ENCODE results near the gene COL18A1. TPM values are rescaled to one million over a fixed set of nuclear protein-coding genes. Genes with fewer than 3 reads are reported as not detected.
"Not testable (repeated sequence)": the region's sequence is repeated elsewhere in the genome, so short reads cannot be mapped to it uniquely, and the experiment has no call there.

The COL18A1 gene
- total RNA-seq, 1 experiment from 2014 or later: 3.4 TPM

DNA sequence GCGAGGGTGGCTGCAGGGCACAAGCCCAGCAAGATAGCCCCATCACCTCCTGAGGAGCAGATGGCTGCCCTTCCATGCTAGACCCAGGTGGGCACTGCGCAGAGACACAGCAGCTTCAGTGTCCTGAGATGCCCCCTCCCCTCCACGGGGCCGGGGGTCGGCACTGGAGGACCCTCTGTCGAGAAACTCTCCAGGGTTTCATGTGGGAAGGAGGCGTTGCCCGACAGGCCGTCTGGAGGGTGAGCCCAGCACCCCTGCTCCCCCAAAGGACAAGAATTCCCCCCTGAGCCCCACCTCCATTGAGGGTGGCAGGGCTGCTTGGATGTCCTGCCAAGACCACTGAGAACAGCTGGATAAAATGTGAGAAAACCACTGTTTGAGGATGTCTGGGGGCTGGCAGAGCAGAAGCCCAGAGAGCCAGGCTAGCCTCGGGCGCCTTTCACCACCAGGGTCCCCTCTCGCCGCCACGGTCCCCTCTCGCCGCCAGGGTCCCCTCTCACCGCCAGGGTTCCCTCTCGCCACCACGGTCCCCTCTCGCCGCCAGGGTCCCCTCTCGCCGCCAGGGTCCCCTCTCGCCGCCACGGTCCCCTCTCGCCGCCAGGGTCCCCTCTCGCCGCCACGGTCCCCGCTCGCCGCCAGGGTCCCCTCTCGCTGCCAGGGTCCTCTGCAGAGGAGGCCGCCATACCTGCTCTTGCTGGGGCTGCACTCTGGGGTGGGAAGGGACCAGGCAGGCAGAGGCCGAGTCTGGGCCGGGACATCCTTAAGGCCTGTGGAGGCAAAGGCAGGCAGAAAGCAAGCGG lies 93.1 kb downstream of the COL18A1 start:
- no peak for DNase-seq (ENCODE audit: unreplicated experiment)
- H3K4me1 Mint-ChIP-seq (ENCODE audit: insufficient read depth, unreplicated experiment): no peaks in the 10 kb centered on the region
- H3K4me3 Mint-ChIP-seq (ENCODE audit: unreplicated experiment): no peak overlapping the region
- H3K27ac Mint-ChIP-seq (ENCODE audit: low read depth, unreplicated experiment): no peak overlapping the region
- H3K9me3 Mint-ChIP-seq (ENCODE audit: unreplicated experiment): peaks cover 8% of the 10 kb centered on the region
- intact Hi-C loops (cut with micrococcal nuclease): no loop called here
- H3K36me3 Mint-ChIP-seq (ENCODE audit: insufficient read depth, unreplicated experiment): peaks cover 6% of the 10 kb centered on the region
- ChIA-PET CTCF (no interaction called here), POLR2A (interaction anchor here (0.6 to 0.7 kb wide), 2 partner anchors 17 to 879 kb away, joined by 3 read pairs; no protein-coding TSS in a partner anchor)
- BruUV-seq (replicated peaks): no TSS peak
- TF ChIP-seq, protein P1, sequence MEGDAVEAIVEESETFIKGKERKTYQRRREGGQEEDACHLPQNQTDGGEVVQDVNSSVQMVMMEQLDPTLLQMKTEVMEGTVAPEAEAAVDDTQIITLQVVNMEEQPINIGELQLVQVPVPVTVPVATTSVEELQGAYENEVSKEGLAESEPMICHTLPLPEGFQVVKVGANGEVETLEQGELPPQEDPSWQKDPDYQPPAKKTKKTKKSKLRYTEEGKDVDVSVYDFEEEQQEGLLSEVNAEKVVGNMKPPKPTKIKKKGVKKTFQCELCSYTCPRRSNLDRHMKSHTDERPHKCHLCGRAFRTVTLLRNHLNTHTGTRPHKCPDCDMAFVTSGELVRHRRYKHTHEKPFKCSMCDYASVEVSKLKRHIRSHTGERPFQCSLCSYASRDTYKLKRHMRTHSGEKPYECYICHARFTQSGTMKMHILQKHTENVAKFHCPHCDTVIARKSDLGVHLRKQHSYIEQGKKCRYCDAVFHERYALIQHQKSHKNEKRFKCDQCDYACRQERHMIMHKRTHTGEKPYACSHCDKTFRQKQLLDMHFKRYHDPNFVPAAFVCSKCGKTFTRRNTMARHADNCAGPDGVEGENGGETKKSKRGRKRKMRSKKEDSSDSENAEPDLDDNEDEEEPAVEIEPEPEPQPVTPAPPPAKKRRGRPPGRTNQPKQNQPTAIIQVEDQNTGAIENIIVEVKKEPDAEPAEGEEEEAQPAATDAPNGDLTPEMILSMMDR (IDR thresholded peaks at IDR 0.05; ENCODE audit: unreplicated experiment): no peak
- H3K27me3 Mint-ChIP-seq (ENCODE audit: insufficient read depth, unreplicated experiment): no peaks in the 10 kb centered on the region

DNA sequence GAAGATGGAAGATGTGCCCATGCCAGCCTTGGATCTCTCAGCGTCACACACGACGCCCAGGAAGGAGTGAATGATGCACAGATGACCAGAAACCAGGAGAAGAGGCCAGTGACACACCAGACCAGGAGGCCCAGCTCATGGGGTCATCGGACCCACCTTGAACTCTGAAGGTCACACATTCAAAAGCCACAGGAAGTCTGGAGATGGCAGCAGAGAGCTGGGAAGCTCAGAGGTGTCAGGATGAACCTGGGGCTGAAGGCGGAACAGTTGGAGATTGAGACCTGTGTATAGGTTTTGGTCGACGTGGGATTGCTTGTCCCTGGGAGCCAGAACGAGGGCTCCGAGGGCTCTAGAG lies 93.7 kb downstream of the COL18A1 start:
- Mint-ChIP-seq H3K4me3 (ENCODE audit: unreplicated experiment) (no peak overlapping the region), H3K27ac (ENCODE audit: low read depth, unreplicated experiment) (no peak overlapping the region), H3K27me3 (ENCODE audit: insufficient read depth, unreplicated experiment) (no peaks in the 10 kb centered on the region), H3K9me3 (ENCODE audit: unreplicated experiment) (peaks cover 8% of the 10 kb centered on the region), H3K4me1 (ENCODE audit: insufficient read depth, unreplicated experiment) (no peaks in the 10 kb centered on the region), H3K36me3 (ENCODE audit: insufficient read depth, unreplicated experiment) (peaks cover 6% of the 10 kb centered on the region)
- POLR2A ChIA-PET: no interaction called here
- no peak for DNase-seq (ENCODE audit: unreplicated experiment)
- intact Hi-C loops (cut with micrococcal nuclease): no loop called here
- TF ChIP-seq, protein P1 (IDR thresholded peaks at IDR 0.05; ENCODE audit: unreplicated experiment): no peak
- BruUV-seq (replicated peaks): no TSS peak
- CTCF ChIA-PET: no interaction called here

DNA sequence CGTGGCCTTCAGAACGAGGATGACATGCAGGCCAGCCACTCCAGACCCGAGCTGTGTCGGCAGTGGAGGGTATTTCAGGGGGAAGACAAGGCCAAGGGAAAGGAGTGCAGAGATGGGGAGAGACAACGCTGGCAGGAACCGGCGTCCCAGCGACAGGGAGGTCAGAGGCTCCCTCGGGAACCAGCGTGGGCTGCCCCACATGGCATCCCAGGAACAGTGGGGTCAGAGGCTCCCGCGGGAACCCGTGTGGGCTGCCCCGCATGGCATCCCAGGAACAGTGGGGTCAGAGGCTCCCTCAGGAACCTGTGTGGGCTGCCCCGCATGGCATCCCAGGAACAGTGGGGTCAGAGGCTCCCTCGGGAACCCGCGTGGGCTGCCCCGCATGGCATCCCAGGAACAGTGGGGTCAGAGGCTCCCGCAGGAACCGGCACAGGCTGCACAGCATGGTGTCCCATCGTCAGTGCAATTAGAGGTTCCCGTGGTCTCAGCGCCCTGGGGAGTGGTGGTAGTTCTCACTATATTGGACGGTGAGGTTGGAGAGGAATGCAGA lies 94.3 kb downstream of the COL18A1 start:
- no peaks in the 10 kb centered on the region for H3K27me3 Mint-ChIP-seq (ENCODE audit: insufficient read depth, unreplicated experiment)
- POLR2A ChIA-PET: no interaction called here
- peaks cover 8% of the 10 kb centered on the region for H3K9me3 Mint-ChIP-seq (ENCODE audit: unreplicated experiment)
- H3K36me3 Mint-ChIP-seq (ENCODE audit: insufficient read depth, unreplicated experiment): peaks cover 6% of the 10 kb centered on the region
- intact Hi-C loops (cut with micrococcal nuclease): no loop called here
- no peak overlapping the region for H3K4me3 Mint-ChIP-seq (ENCODE audit: unreplicated experiment)
- TF ChIP-seq, protein P1 (IDR thresholded peaks at IDR 0.05; ENCODE audit: unreplicated experiment): no peak
- no peaks in the 10 kb centered on the region for H3K4me1 Mint-ChIP-seq (ENCODE audit: insufficient read depth, unreplicated experiment)
- BruUV-seq (replicated peaks): no TSS peak
- CTCF ChIA-PET: no interaction called here
- H3K27ac Mint-ChIP-seq (ENCODE audit: low read depth, unreplicated experiment): no peak overlapping the region
- no peak for DNase-seq (ENCODE audit: unreplicated experiment)

DNA sequence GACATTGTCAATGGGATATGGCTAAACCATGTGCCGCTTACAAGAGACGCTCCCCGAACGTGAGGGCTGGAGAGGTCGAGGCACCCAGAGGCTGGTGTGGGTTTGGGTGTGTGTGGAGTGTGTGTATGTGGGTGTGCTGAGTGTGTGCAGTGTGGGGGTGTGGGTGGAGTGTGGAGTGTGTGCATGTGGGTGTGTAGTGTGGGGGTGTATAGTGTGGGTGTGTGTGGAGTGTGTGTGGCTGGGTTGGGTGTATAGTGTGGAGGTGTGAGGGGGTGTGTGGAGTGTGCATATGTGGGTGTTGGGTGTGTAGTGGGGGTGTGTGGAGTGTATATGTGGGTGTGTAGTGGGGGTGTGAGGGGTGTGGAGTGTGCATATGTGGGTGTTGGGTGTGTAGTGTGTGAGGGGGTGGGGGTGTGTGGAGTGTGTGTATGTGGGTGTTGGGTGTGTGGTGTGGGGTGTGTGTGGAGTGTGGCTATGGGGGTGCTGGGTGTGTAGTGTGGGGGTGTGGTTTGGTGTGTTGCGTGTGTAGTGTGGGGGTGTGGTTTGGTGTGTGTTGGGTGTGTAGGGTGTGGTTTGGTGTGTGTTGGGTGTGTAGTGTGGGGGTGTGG lies 95.1 kb downstream of the COL18A1 start:
- no peak for DNase-seq (ENCODE audit: unreplicated experiment)

DNA sequence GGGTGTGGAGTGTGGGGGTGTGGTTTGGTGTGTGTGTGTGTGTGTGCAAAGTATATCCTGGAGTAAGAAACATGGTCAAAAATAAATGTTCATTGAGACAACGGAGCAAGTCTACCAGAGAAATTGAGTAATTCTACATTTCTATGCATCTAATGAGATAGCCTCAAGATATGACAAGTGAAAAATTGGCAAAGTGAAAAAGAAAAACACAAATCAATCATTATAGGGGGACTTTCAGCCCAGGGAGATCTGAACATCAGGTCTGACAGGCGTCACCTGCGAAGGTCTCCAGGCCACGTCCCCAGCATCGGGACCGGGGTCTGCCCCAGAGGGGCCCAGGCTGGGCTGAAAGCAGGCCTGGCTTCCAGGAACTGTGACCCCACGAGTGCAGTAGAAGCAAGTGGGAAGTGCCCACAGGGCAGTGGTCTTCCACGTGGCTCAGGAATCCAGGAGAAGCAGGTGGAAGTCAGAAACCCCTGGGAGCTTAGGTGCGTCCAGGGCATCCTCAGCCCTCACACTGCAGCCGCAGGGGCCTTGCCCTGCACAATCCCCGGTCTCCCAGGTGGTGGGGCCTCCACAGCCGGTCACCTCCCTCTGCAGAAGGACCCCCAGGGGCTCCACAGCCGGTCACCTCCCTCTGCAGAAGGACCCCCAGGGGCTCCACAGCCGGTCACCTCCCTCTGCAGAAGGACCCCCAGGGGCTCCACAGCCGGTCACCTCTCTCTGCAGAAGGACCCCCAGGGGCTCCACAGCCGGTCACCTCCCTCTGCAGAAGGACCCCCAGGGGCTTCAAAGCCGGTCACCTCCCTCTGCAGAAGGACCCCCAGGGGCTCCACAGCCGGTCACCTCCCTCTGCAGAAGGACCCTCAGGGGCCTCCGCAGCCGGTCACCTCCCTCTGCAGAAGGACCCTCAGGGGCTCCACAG lies 96.4 kb downstream of the COL18A1 start:
- BruUV-seq (replicated peaks); H3K36me3 Mint-ChIP-seq (ENCODE audit: insufficient read depth, unreplicated experiment); H3K4me1 Mint-ChIP-seq (ENCODE audit: insufficient read depth, unreplicated experiment); CTCF ChIA-PET; DNase-seq (ENCODE audit: unreplicated experiment); H3K27me3 Mint-ChIP-seq (ENCODE audit: insufficient read depth, unreplicated experiment); H3K9me3 Mint-ChIP-seq (ENCODE audit: unreplicated experiment); intact Hi-C loops (cut with micrococcal nuclease); H3K27ac Mint-ChIP-seq (ENCODE audit: low read depth, unreplicated experiment); H3K4me3 Mint-ChIP-seq (ENCODE audit: unreplicated experiment): not testable (repeated sequence)
- POLR2A ChIA-PET: interaction anchor here (0.6 kb wide), 1 partner anchor 22 kb away, joined by 4 read pairs; no protein-coding TSS in a partner anchor

More for the DNA sequence above, 95.1 kb downstream of the COL18A1 start:
- Mint-ChIP-seq H3K4me1 (ENCODE audit: insufficient read depth, unreplicated experiment) (no peaks in the 10 kb centered on the region), H3K27me3 (ENCODE audit: insufficient read depth, unreplicated experiment) (no peaks in the 10 kb centered on the region), H3K36me3 (ENCODE audit: insufficient read depth, unreplicated experiment) (peaks cover 6% of the 10 kb centered on the region), H3K27ac (ENCODE audit: low read depth, unreplicated experiment) (no peak overlapping the region), H3K4me3 (ENCODE audit: unreplicated experiment) (no peak overlapping the region), H3K9me3 (ENCODE audit: unreplicated experiment) (peaks cover 8% of the 10 kb centered on the region)
- ChIA-PET POLR2A (no interaction called here), CTCF (no interaction called here)
- intact Hi-C loops (cut with micrococcal nuclease): no loop called here
- TF ChIP-seq, protein P1 (IDR thresholded peaks at IDR 0.05; ENCODE audit: unreplicated experiment): no peak
- no TSS peak for BruUV-seq (replicated peaks)

Measured in MCF 10A (cell line).